Gastrocnemius medialis (tissue), 4 donors: ENCODE results near the gene SHISAL1.

Experiments
- POLR2A ChIP-seq, 2 donors: fragments of 450-650 bp; IDR thresholded peaks; one replicate each; pipeline ENCODE4 v1.6.1; 2017; ENCODE audit warnings: antibody characterized with exemption in 2 of 2, mild to moderate bottlenecking in 2 of 2, moderate library complexity in 2 of 2
- TF ChIP-seq, protein P1 (sequence below), 5 experiments: fragments of 450-650 bp in 3 of 5; fragments of 200-600 bp in 2 of 5; sonication (generic) in 2 of 5; IDR thresholded peaks in 4 of 5; conservative IDR thresholded peaks in 1 of 5; 1 replicate in 4 of 5; 2 replicates in 1 of 5; pipeline ENCODE4 v1.5.1; 2016 to 2019; ENCODE audit warnings: antibody characterized with exemption in 5 of 5, mild to moderate bottlenecking in 3 of 5, moderate library complexity in 3 of 5

DNA sequence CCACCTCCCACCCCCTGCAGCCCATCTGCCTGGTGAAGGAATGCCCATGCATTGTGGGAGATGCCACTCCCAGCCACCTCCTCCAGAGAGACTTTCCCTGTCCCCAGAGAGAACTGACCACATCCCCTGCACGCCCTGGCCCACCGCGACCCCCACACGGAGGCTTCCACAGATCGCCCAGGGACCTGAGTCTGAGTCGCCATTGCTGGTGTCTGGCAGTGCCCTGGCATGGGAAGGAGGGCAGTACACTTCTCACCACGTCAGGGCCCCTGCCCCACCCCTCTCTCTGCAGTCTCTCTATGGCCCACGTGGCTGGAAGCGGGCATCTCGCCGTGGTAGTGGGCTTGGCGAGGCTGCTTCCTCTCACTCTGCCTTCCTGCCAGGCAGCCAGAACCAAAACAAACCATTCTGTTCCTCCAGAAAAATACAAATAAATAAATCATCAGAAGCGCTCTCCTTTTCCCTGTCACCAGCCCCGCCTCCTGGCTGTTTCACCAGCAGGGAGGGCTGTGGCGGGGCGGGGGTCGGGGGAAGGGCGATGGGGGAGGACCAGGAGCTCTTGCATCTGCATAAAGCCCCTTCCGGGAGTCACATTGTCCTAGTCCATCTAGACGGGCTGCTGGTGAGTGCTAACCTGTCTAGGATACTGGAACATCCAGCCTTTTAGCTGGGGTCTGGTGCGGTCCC, 20.9 kb downstream of the SHISAL1 start:
- TF ChIP-seq, protein P1, sequence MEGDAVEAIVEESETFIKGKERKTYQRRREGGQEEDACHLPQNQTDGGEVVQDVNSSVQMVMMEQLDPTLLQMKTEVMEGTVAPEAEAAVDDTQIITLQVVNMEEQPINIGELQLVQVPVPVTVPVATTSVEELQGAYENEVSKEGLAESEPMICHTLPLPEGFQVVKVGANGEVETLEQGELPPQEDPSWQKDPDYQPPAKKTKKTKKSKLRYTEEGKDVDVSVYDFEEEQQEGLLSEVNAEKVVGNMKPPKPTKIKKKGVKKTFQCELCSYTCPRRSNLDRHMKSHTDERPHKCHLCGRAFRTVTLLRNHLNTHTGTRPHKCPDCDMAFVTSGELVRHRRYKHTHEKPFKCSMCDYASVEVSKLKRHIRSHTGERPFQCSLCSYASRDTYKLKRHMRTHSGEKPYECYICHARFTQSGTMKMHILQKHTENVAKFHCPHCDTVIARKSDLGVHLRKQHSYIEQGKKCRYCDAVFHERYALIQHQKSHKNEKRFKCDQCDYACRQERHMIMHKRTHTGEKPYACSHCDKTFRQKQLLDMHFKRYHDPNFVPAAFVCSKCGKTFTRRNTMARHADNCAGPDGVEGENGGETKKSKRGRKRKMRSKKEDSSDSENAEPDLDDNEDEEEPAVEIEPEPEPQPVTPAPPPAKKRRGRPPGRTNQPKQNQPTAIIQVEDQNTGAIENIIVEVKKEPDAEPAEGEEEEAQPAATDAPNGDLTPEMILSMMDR (IDR thresholded peaks at IDR 0.05 in 4 of 5, conservative IDR thresholded peaks at IDR 0.05 in 1 of 5): no peak
- TF ChIP-seq POLR2A (IDR thresholded peaks at IDR 0.05): no peak
